IMR-90 (cell line): ENCODE data around the gene PHC2. TPM values are rescaled to one million over a fixed set of nuclear protein-coding genes. Genes with fewer than 3 reads are reported as not detected.
A peak's percentile ranks its signal among the peaks of the same experiment; 100 is the strongest.

ENCODE experiments used
- ATAC-seq: fragments of 200-7000 bp; cut with Tn5 transposase; 2 replicates; pipeline ENCODE4 v1.9.1; 2020; ENCODE audit warnings: low read depth, mild to moderate bottlenecking, moderate library complexity
- BruUV-seq: library from RNA; stranded (reverse); fragments of 400-500 nt; replicated peaks from 2 replicates; lab custom pipeline; 2021; lab: Mats Ljungman, UMichigan
- CTCF ChIA-PET: fragments of 300-600 bp; formaldehyde crosslinking; extraction: SDS; loops from one replicate; lab custom pipeline; 2021; ENCODE audit warnings: antibody characterized with exemption; lab: Yijun Ruan, JAX
- POLR2A ChIA-PET: fragments of 300-600 bp; sonication (Branson Sonifier 250); formaldehyde crosslinking; loops from one replicate; lab custom pipeline; 2022; ENCODE audit warnings: antibody characterized with exemption; ENCODE audit not compliant: unreplicated experiment; lab: Charles Lee
- DNase-seq: peaks from one replicate; pipeline ENCODE4 v3.0.0; 2013
- H2AFZ ChIP-seq: replicated peaks from 2 replicates; pipeline ENCODE3; 2013; ENCODE audit warnings: low read length, mild to moderate bottlenecking; ENCODE audit not compliant: poor library complexity
- H2AK5ac ChIP-seq: 2 replicates; pipeline ENCODE4 v1.6.1; 2013; ENCODE audit warnings: low read depth, low read length, inconsistent platforms
- H2AK9ac ChIP-seq: replicated peaks from 2 replicates; pipeline ENCODE3; 2013; ENCODE audit warnings: mild to moderate bottlenecking, low read depth, low read length, moderate library complexity; ENCODE audit not compliant: poor library complexity
- H2BK120ac ChIP-seq: 2 replicates; pipeline ENCODE4 v1.6.1; 2013; ENCODE audit warnings: low read depth, low read length, inconsistent platforms
- H2BK15ac ChIP-seq: 3 replicates; pipeline ENCODE4 v1.6.1; 2013; ENCODE audit warnings: low read depth, low read length, inconsistent platforms
- H2BK20ac ChIP-seq: 2 replicates; pipeline ENCODE4 v1.6.1; 2013; ENCODE audit warnings: low read depth, mild to moderate bottlenecking, inconsistent platforms, low read length, moderate library complexity
- H2BK5ac ChIP-seq: 2 replicates; pipeline ENCODE4 v1.6.1; 2013; ENCODE audit warnings: mild to moderate bottlenecking, low read depth, low read length, inconsistent platforms; ENCODE audit not compliant: poor library complexity, severe bottlenecking
- H3K14ac ChIP-seq: replicated peaks from 2 replicates; pipeline ENCODE4 v1.6.1; 2013; ENCODE audit warnings: low read depth, low read length, inconsistent platforms
- H3K18ac ChIP-seq: 2 replicates; pipeline ENCODE4 v1.6.1; 2013; ENCODE audit warnings: low read depth, low read length, control low read depth
- H3K23ac ChIP-seq: 2 replicates; pipeline ENCODE4 v1.6.1; 2013; ENCODE audit warnings: low read depth, low read length, inconsistent platforms
- H3K27ac ChIP-seq: 2 replicates; pipeline ENCODE4 v1.5.1; 2013; ENCODE audit warnings: mild to moderate bottlenecking, control low read depth, low read length; ENCODE audit not compliant: insufficient read depth
- H3K27me3 ChIP-seq: 2 replicates; pipeline ENCODE4 v1.6.1; 2013; ENCODE audit warnings: low read length; ENCODE audit not compliant: control insufficient read depth, insufficient read depth
- H3K36me3 ChIP-seq: 2 replicates; pipeline ENCODE4 v1.6.1; 2013; ENCODE audit warnings: low read length, mixed read lengths; ENCODE audit not compliant: control insufficient read depth, insufficient read depth
- H3K4ac ChIP-seq: 2 replicates; pipeline ENCODE4 v1.6.1; 2013; ENCODE audit warnings: low read depth, low read length, inconsistent platforms
- H3K4me1 ChIP-seq: 2 replicates; pipeline ENCODE4 v1.6.1; 2013; ENCODE audit warnings: low read length, mixed read lengths; ENCODE audit not compliant: control insufficient read depth, insufficient read depth
- H3K4me2 ChIP-seq: 2 replicates; pipeline ENCODE4 v1.6.1; 2013; ENCODE audit warnings: low read depth, mild to moderate bottlenecking, control low read depth, low read length, moderate library complexity
- H3K4me3 ChIP-seq: 2 replicates; pipeline ENCODE4 v1.5.1; 2013; ENCODE audit warnings: low read depth, mild to moderate bottlenecking, control low read depth, low read length, moderate library complexity; ENCODE audit not compliant: insufficient read depth
- H3K56ac ChIP-seq: 2 replicates; pipeline ENCODE4 v1.6.1; 2013; ENCODE audit warnings: low read length, inconsistent platforms; ENCODE audit not compliant: insufficient read depth; ENCODE audit errors: extremely low read depth
- H3K79me1 ChIP-seq, 2 experiments: 2 replicates each; pipeline ENCODE4 v1.6.1; 2013; ENCODE audit warnings: low read length in 2 of 2, inconsistent platforms in 1 of 2, low read depth in 1 of 2
- H3K9ac ChIP-seq: 2 replicates; pipeline ENCODE4 v1.6.1; 2013; ENCODE audit warnings: low read depth, low read length, control low read depth
- H3K9me1 ChIP-seq: 2 replicates; pipeline ENCODE4 v1.6.1; 2013; ENCODE audit warnings: low read length, inconsistent platforms; ENCODE audit not compliant: insufficient read depth
- H3K9me3 ChIP-seq: 2 replicates; pipeline ENCODE4 v1.6.1; 2013; ENCODE audit warnings: low read length; ENCODE audit not compliant: control insufficient read depth, insufficient read depth
- H4K20me1 ChIP-seq: 2 replicates; pipeline ENCODE4 v1.6.1; 2013; ENCODE audit warnings: low read length, inconsistent platforms; ENCODE audit not compliant: insufficient read depth
- H4K5ac ChIP-seq: 2 replicates; pipeline ENCODE4 v1.6.1; 2013; ENCODE audit warnings: mild to moderate bottlenecking, low read depth, low read length, control low read depth
- H4K8ac ChIP-seq, 2 experiments: 2 replicates each; pipeline ENCODE4 v1.6.1; 2013; ENCODE audit warnings: low read depth in 2 of 2, low read length in 2 of 2, control low read depth in 1 of 2, inconsistent platforms in 1 of 2
- H4K91ac ChIP-seq: 2 replicates; pipeline ENCODE4 v1.6.1; 2013; ENCODE audit warnings: low read depth, low read length, inconsistent platforms; ENCODE audit not compliant: insufficient read depth
- CHD1 ChIP-seq: IDR thresholded peaks from 2 replicates; pipeline ENCODE4 v1.6.1; 2012; ENCODE audit warnings: low read depth, low read length, improper control_type of control experiment
- FOS ChIP-seq: fragments of 150-350 bp; IDR thresholded peaks from 2 replicates; pipeline ENCODE4 v1.6.1; 2016; ENCODE audit warnings: low read depth, low read length
- MAFK ChIP-seq: IDR thresholded peaks from 2 replicates; pipeline ENCODE4 v1.6.1; 2012; ENCODE audit warnings: low read depth, low read length, improper control_type of control experiment
- MAZ ChIP-seq: IDR thresholded peaks from 2 replicates; pipeline ENCODE4 v1.6.1; 2012; ENCODE audit warnings: low read depth, mild to moderate bottlenecking, low read length, improper control_type of control experiment, moderate library complexity, borderline replicate concordance
- MXI1 ChIP-seq: IDR thresholded peaks from 2 replicates; pipeline ENCODE4 v1.6.1; 2012; ENCODE audit warnings: low read depth, mild to moderate bottlenecking, low read length, moderate library complexity, borderline replicate concordance
- NFE2L2 ChIP-seq: fragments of 150-350 bp; IDR thresholded peaks from 2 replicates; pipeline ENCODE4 v1.6.1; 2016; ENCODE audit warnings: low read depth, mild to moderate bottlenecking, low read length
- POLR2A ChIP-seq: IDR thresholded peaks from 2 replicates; pipeline ENCODE4 v1.6.1; 2012; ENCODE audit warnings: mild to moderate bottlenecking, low read depth, low read length
- RAD21 ChIP-seq: IDR thresholded peaks from 2 replicates; pipeline ENCODE4 v1.6.1; 2012; ENCODE audit warnings: low read length, improper control_type of control experiment
- RCOR1 ChIP-seq: IDR thresholded peaks from 2 replicates; pipeline ENCODE4 v1.6.1; 2012; ENCODE audit warnings: mild to moderate bottlenecking, low read length, improper control_type of control experiment; ENCODE audit not compliant: insufficient replicate concordance
- RFX5 ChIP-seq: IDR thresholded peaks from 2 replicates; pipeline ENCODE4 v1.8.0; 2012; ENCODE audit warnings: low read depth, mild to moderate bottlenecking, low read length, moderate library complexity
- SMC3 ChIP-seq: fragments of 150-350 bp; IDR thresholded peaks from 2 replicates; pipeline ENCODE4 v1.6.1; 2016; ENCODE audit warnings: low read depth, mild to moderate bottlenecking, antibody characterized with exemption, low read length, moderate library complexity
- WGBS, 2 experiments: methylation state at CpG; one replicate each; pipeline versions ENCODE4 v1.1.5 to v1.1.7; 2013; ENCODE audit warnings: missing lambda C conversion rate in 2 of 2; ENCODE audit not compliant: insufficient read length in 1 of 2; ENCODE audit errors: extremely low coverage in 2 of 2; 5-methylcytosine and 5-hydroxymethylcytosine counted together
- dilution Hi-C: fragments of 300-500 bp; cut with HindIII; formaldehyde crosslinking; loops from one replicate; pipeline ENCODE4 v1.14.3; 2018; ENCODE audit warnings: low sequenced_read_pairs; ENCODE audit not compliant: unreplicated experiment
- in situ Hi-C: fragments of 300-500 bp; cut with MboI; formaldehyde crosslinking; loops from 3 replicates; pipeline ENCODE4 v1.14.3; 2019; ENCODE audit warnings: low sequenced_read_pairs, inconsistent platforms, mixed read lengths
- intact Hi-C: fragments of 100-400 bp; cut with micrococcal nuclease; formaldehyde crosslinking; loops from 2 replicates; pipeline ENCODE4 v1.10.0; 2022
- polyA plus RNA-seq, 3 experiments: library from polyadenylated mRNA; depleted of rRNA; stranded (reverse); fragments of >200 nt; gene quantifications; 2 replicates each; pipeline ENCODE4 v1.2.3, GENCODE V29; 2012; ENCODE audit warnings: low replicate concordance in 1 of 3
- total RNA-seq: library from RNA; depleted of rRNA; stranded (reverse); fragments of >200 nt; gene quantifications from 2 replicates; pipeline ENCODE4 v1.2.3, GENCODE V29; 2012
- TF ChIP-seq, protein P1 (sequence below): fragments of 150-350 bp; IDR thresholded peaks from 2 replicates; pipeline ENCODE4 v1.6.1; 2016; ENCODE audit warnings: low read depth, mild to moderate bottlenecking, low read length, moderate library complexity, borderline replicate concordance
- TF ChIP-seq, protein P2 (sequence below): conservative IDR thresholded peaks from 2 replicates; pipeline ENCODE4 v1.5.1; 2012; ENCODE audit warnings: mild to moderate bottlenecking, low read depth, low read length, improper control_type of control experiment
- TF ChIP-seq, protein P3 (sequence below): fragments of 150-350 bp; IDR thresholded peaks from 2 replicates; pipeline ENCODE4 v1.6.1; 2017; ENCODE audit warnings: mild to moderate bottlenecking, antibody characterized with exemption, low read length, low read depth

Gene PHC2
- total and polyA plus RNA-seq, 2 of the 4 experiments (the other 2 are of a cell fraction) = 46.4 to 98.1 TPM

DNA sequence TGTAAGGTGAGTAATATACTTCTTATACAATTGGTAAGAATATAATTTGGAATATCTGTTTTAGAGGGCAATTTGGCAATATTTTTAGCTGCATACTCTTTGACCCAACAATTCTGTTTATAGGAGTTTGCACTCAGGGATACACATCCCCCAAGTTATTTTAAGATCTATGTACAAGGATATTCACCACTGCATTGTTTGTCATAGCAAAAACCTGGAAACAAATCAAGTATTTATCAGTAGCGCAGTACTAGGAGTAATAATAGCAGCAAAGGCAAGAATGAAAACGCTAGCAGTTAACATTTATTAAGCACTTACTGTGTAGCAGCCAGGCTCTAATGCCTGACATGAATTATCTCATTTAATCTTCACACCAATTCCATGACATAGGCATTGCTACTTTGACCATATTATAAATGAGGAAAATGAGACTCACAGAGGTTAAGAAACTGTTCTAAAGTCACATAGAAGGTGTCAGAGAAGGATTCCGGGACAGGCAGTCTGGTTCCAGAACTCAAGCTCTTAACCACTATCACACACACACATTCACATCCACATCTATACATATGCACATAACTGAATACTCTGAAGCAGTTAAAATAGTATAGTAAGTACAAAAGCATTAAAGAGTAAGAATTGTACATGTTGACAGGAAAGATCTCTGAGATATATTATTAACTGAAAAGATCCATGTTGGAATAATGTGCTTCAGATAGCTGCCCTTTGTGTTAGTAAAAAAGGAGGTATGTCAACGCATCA, 30.6 kb downstream of the PHC2 start:
- H3K4me3 ChIP-seq = no peak overlapping the region
- no peak overlapping the region for H3K14ac ChIP-seq
- H2AK9ac ChIP-seq = no peak overlapping the region
- no peak overlapping the region for H3K4me2 ChIP-seq
- H2BK20ac ChIP-seq = no peak overlapping the region
- H3K18ac ChIP-seq = no peak overlapping the region
- no peaks in the 10 kb centered on the region for H3K79me1 ChIP-seq
- in situ Hi-C loops (no loop called here), intact Hi-C loops (no loop called here), dilution Hi-C loops (no loop called here)
- H2BK15ac ChIP-seq = no peak overlapping the region
- DNase-seq (no peak), ATAC-seq (peak; percentile 46)
- H3K27ac ChIP-seq = no peak overlapping the region
- TF ChIP-seq SMC3 = no peak
- no peak for TF ChIP-seq FOS
- TF ChIP-seq, protein P1, sequence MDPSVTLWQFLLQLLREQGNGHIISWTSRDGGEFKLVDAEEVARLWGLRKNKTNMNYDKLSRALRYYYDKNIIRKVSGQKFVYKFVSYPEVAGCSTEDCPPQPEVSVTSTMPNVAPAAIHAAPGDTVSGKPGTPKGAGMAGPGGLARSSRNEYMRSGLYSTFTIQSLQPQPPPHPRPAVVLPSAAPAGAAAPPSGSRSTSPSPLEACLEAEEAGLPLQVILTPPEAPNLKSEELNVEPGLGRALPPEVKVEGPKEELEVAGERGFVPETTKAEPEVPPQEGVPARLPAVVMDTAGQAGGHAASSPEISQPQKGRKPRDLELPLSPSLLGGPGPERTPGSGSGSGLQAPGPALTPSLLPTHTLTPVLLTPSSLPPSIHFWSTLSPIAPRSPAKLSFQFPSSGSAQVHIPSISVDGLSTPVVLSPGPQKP = no peak
- TF ChIP-seq, protein P2, sequence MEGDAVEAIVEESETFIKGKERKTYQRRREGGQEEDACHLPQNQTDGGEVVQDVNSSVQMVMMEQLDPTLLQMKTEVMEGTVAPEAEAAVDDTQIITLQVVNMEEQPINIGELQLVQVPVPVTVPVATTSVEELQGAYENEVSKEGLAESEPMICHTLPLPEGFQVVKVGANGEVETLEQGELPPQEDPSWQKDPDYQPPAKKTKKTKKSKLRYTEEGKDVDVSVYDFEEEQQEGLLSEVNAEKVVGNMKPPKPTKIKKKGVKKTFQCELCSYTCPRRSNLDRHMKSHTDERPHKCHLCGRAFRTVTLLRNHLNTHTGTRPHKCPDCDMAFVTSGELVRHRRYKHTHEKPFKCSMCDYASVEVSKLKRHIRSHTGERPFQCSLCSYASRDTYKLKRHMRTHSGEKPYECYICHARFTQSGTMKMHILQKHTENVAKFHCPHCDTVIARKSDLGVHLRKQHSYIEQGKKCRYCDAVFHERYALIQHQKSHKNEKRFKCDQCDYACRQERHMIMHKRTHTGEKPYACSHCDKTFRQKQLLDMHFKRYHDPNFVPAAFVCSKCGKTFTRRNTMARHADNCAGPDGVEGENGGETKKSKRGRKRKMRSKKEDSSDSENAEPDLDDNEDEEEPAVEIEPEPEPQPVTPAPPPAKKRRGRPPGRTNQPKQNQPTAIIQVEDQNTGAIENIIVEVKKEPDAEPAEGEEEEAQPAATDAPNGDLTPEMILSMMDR = no peak
- TF ChIP-seq POLR2A = no peak
- no peak for TF ChIP-seq CHD1
- TF ChIP-seq MAZ = no peak
- TF ChIP-seq NFE2L2 = no peak
- TF ChIP-seq RFX5 = no peak
- no peak for TF ChIP-seq RAD21
- TF ChIP-seq MXI1 = no peak
- TF ChIP-seq MAFK = no peak
- TF ChIP-seq, protein P3, sequence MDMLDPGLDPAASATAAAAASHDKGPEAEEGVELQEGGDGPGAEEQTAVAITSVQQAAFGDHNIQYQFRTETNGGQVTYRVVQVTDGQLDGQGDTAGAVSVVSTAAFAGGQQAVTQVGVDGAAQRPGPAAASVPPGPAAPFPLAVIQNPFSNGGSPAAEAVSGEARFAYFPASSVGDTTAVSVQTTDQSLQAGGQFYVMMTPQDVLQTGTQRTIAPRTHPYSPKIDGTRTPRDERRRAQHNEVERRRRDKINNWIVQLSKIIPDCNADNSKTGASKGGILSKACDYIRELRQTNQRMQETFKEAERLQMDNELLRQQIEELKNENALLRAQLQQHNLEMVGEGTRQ = no peak
- TF ChIP-seq RCOR1 = no peak
- H3K23ac ChIP-seq = no peak overlapping the region
- H3K9me1 ChIP-seq = no peaks in the 10 kb centered on the region
- BruUV-seq = no TSS peak
- H3K27me3 ChIP-seq = no peaks in the 10 kb centered on the region
- peaks cover 1% of the 10 kb centered on the region; the same call in 1 of the 2 replicates for H3K4me1 ChIP-seq
- ChIA-PET POLR2A (no interaction called here), CTCF (interaction anchor here (1.6 kb wide), 1 partner anchor 55 kb away, joined by 3 read pairs; no protein-coding TSS in a partner anchor)
- H3K56ac ChIP-seq = no peak overlapping the region
- no peak overlapping the region for H2BK120ac ChIP-seq
- no peak overlapping the region for H2AFZ ChIP-seq
- no peak overlapping the region for H3K4ac ChIP-seq
- no peaks in the 10 kb centered on the region for H4K20me1 ChIP-seq
- H3K9me3 ChIP-seq = no peaks in the 10 kb centered on the region
- H2BK5ac ChIP-seq = no peak overlapping the region
- no peak overlapping the region for H4K91ac ChIP-seq
- no peak overlapping the region for H4K5ac ChIP-seq
- no peak overlapping the region for H2AK5ac ChIP-seq
- no peaks in the 10 kb centered on the region; the same call in 1 of the 2 replicates for H3K36me3 ChIP-seq
- no CpG with 5 or more reads among the region's 4 CpGs for WGBS, 2 experiments
- H4K8ac ChIP-seq = no peak overlapping the region
- no peak overlapping the region for H3K9ac ChIP-seq
